Measurements from ENCODE around the gene BLVRA. TPM values are rescaled to one million over a fixed set of nuclear protein-coding genes. Genes with fewer than 3 reads are reported as not detected.

Gene BLVRA
- total and polyA plus RNA-seq, 10 of the 15 experiments (the other 5 are each of a cell fraction or from before 2014, with no cell fraction given): 63.3 to 198 (median 102) TPM

GRCh38 chr7:43834463-43835251, 76.2 kb downstream of the BLVRA start (continued):
- TF ChIP-seq MEF2B (IDR thresholded peaks at IDR 0.05; ENCODE audit: partially characterized antibody, poor library complexity, severe bottlenecking) (no peak), MAX (IDR thresholded peaks at IDR 0.05; ENCODE audit: low read depth, low read length) (peak; percentile 60; the same call in 1 of the 2 replicates), ZNF24 (IDR thresholded peaks at IDR 0.05) (peak; percentile 34; the same call in 1 of the 2 replicates), E2F4 (IDR thresholded peaks at IDR 0.05; ENCODE audit: low read depth, low read length) (no peak), ASH2L (IDR thresholded peaks at IDR 0.05; ENCODE audit: borderline replicate concordance, low read depth) (0 out of 2 replicates have a peak, but pooled peaks have one; percentile 59), ZSCAN29 (IDR thresholded peaks at IDR 0.05) (no peak), SUPT20H (IDR thresholded peaks at IDR 0.05; ENCODE audit: borderline replicate concordance, control insufficient read depth, low read depth, low read length) (no peak), ZZZ3 (IDR thresholded peaks at IDR 0.05; ENCODE audit: control insufficient read depth, insufficient read length, low read depth) (no peak), PKNOX1 (IDR thresholded peaks at IDR 0.05) (peak; percentile 54), NFYB (IDR thresholded peaks at IDR 0.05; ENCODE audit: insufficient read depth, low read depth, low read length) (peak; percentile 75), KLF5 (IDR thresholded peaks at IDR 0.05; ENCODE audit: partially characterized antibody) (peak; percentile 77)

Data from GM12878 (cell line).